NCI-H146 treated with DMSO at 0.1 percent for 48 hours (cell line): ENCODE data around the gene PIP5K1B.

Source experiments
- DNase-seq: peaks from one replicate; lab custom pipeline; 2025; ENCODE audit not compliant: unreplicated experiment; lab: John Stamatoyannopoulos, UW

The PIP5K1B gene

GRCh38 chr9:68897577-68898145 is 192.6 kb downstream of the PIP5K1B start:
- DNase-seq: no peak

GRCh38 chr9:68898781-68899439 is 193.9 kb downstream of the PIP5K1B start:
- DNase-seq: no peak

- DNase-seq: no peak
These were observed 199.4 kb downstream of the PIP5K1B start for GRCh38 chr9:68904454-68904853.

GRCh38 chr9:68905129-68905528 is 200.1 kb downstream of the PIP5K1B start:
- DNase-seq: no peak

GRCh38 chr9:68907910-68908309 is 202.9 kb downstream of the PIP5K1B start:
- no peak for DNase-seq

- DNase-seq: no peak
These were observed 207.5 kb downstream of the PIP5K1B start for GRCh38 chr9:68912561-68912960.

GRCh38 chr9:68913054-68913453 is 208.0 kb downstream of the PIP5K1B start:
- DNase-seq: no peak

GRCh38 chr9:68914751-68915150 is 209.7 kb downstream of the PIP5K1B start:
- peak; percentile 27 for DNase-seq

GRCh38 chr9:68919661-68920060 is 214.6 kb downstream of the PIP5K1B start:
- no peak for DNase-seq

- DNase-seq: no peak
These were observed 215.9 kb downstream of the PIP5K1B start for GRCh38 chr9:68920921-68921320.

GRCh38 chr9:68923480-68923879 is 218.4 kb downstream of the PIP5K1B start:
- DNase-seq: no peak

GRCh38 chr9:68925175-68925574 is 220.1 kb downstream of the PIP5K1B start:
- DNase-seq: no peak

GRCh38 chr9:68927165-68927564 is 222.1 kb downstream of the PIP5K1B start:
- no peak for DNase-seq

- DNase-seq: no peak
These were observed 226.8 kb downstream of the PIP5K1B start for GRCh38 chr9:68931821-68932220.

- no peak for DNase-seq
These were observed 227.4 kb downstream of the PIP5K1B start for GRCh38 chr9:68932458-68932857.

- no peak for DNase-seq
These were observed 228.6 kb downstream of the PIP5K1B start for GRCh38 chr9:68933434-68934328.

- no peak for DNase-seq
These were observed 229.2 kb downstream of the PIP5K1B start for GRCh38 chr9:68934329-68934644.

- no peak for DNase-seq
These were observed 235.5 kb downstream of the PIP5K1B start for GRCh38 chr9:68940573-68940972.

GRCh38 chr9:68941780-68942459 is 236.9 kb downstream of the PIP5K1B start:
- no peak for DNase-seq

GRCh38 chr9:68942790-68943189 is 237.8 kb downstream of the PIP5K1B start:
- DNase-seq: no peak

- DNase-seq: no peak
These were observed 242.0 kb downstream of the PIP5K1B start for GRCh38 chr9:68947015-68947414.
